SK-N-MC (cell line): ENCODE data around the gene CASP2.

Source experiments
- DNase-seq: peaks from one replicate; pipeline ENCODE4 v3.0.0-alpha.2; 2011; ENCODE audit warnings: low read depth, low spot score
- H3K27ac ChIP-seq: fragments of 200-600 bp; sonication (generic); 2 replicates; pipeline ENCODE4 v1.5.1; 2016; ENCODE audit warnings: mixed run types
- H3K36me3 ChIP-seq: fragments of 200-600 bp; sonication (generic); 2 replicates; pipeline ENCODE4 v1.6.1; 2017; ENCODE audit warnings: antibody characterized with exemption, low read length, mixed read lengths; ENCODE audit not compliant: insufficient read depth
- H3K4me3 ChIP-seq: fragments of 200-600 bp; sonication (generic); 2 replicates; pipeline ENCODE4 v1.5.1; 2016
- H3K9ac ChIP-seq: fragments of 200-600 bp; sonication (generic); 2 replicates; pipeline ENCODE4 v1.8.0; 2017; ENCODE audit warnings: mixed run types, mixed read lengths; ENCODE audit not compliant: insufficient read length
- H3K9me3 ChIP-seq: fragments of 200-600 bp; sonication (generic); 2 replicates; pipeline ENCODE4 v1.6.1; 2017; ENCODE audit warnings: low read depth, mild to moderate bottlenecking, antibody characterized with exemption, low read length, moderate library complexity, mixed read lengths
- EZH2 ChIP-seq: fragments of 200-600 bp; sonication (generic); IDR thresholded peaks from one replicate; pipeline ENCODE4 v1.6.1; 2017; ENCODE audit warnings: antibody characterized with exemption
- FOXP2 ChIP-seq: optimal IDR thresholded peaks from 2 replicates; pipeline ENCODE3; 2011; ENCODE audit warnings: mild to moderate bottlenecking, moderate library complexity; ENCODE audit not compliant: insufficient read depth; ENCODE audit errors: extremely low read length, control extremely low read depth
- POLR2AphosphoS5 ChIP-seq: IDR thresholded peaks from 2 replicates; pipeline ENCODE4 v1.6.1; 2012; ENCODE audit warnings: mild to moderate bottlenecking, low read depth, low read length, borderline replicate concordance

The CASP2 gene

DNA sequence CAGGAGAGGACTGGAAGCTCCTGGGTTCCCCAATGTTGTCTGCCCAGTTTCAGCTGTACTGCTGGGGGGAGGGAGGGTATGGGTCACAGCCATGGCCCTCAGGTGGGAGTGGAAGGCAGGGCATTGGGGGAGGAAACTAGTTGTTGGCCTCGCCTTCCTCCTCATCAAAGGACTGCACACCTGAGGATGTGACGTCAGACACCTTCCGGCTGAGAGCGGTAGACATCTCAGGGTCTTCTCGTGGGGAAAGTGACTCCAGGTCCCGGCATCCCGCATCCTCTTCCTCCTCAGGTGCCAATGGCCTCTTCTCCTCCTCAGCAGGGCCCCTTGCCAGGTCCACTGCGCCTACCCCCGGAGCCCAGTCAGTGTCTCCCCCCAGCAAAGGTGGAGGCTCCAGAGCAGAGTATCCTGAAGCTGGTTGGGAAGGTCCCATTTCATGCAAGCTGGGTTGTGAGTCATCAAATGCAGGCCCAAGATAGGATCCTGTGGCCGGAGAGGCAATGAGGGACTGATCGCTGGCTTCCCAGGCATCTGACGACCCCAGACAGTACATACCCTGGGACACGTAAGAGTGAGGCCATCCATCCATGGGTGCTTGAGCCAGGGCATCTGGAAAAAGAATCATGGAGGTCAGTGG, 68.4 kb downstream of the CASP2 start:
- Histone ChIP-seq H3K27ac (no peak overlapping the region), H3K9ac (no peak overlapping the region), H3K36me3 (no peaks in the 10 kb centered on the region), H3K4me3 (no peak overlapping the region), H3K9me3 (no peaks in the 10 kb centered on the region)
- TF ChIP-seq FOXP2 (no peak), EZH2 (no peak), POLR2AphosphoS5 (no peak)
- DNase-seq, result no peak
